ENCODE measurements around the gene NEO1. TPM values are rescaled to one million over a fixed set of nuclear protein-coding genes. Genes with fewer than 3 reads are reported as not detected.
A peak's percentile ranks its signal among the peaks of the same experiment; 100 is the strongest.

The NEO1 gene
- total RNA-seq, 4 donors from 2014 or later = 60.2 to 127 (median 115) TPM

- TF ChIP-seq POLR2A (IDR thresholded peaks at IDR 0.05) (no peak), CTCF (IDR thresholded peaks at IDR 0.05) (no peak)
- Histone ChIP-seq H3K27ac (no peak overlapping the region), H3K4me3 (no peak overlapping the region)
Observed at GRCh38 chr15:73231661-73232419, 179.6 kb downstream of the NEO1 start.

GRCh38 chr15:73232776-73233175 lies 180.5 kb downstream of the NEO1 start:
- no peak overlapping the region for H3K4me3 ChIP-seq
- no peaks in the 10 kb centered on the region for H3K4me1 ChIP-seq
- no peak overlapping the region for H3K27ac ChIP-seq
- H3K9me3 ChIP-seq = no peaks in the 10 kb centered on the region
- peaks cover 0 to 16% (median 0%) of the 10 kb centered on the region in 3 donors for H3K36me3 ChIP-seq
- TF ChIP-seq CTCF (IDR thresholded peaks at IDR 0.05) = no peak
- TF ChIP-seq POLR2A (IDR thresholded peaks at IDR 0.05) = no peak
- no peak for DNase-seq
- no peaks in the 10 kb centered on the region for H3K27me3 ChIP-seq

More at GRCh38 chr15:73231661-73232419, 179.6 kb downstream of the NEO1 start:
- no peaks in the 10 kb centered on the region for H3K9me3 ChIP-seq
- DNase-seq = no peak
- H3K36me3 ChIP-seq = peaks cover 0 to 14% (median 0%) of the 10 kb centered on the region in 3 donors
- H3K27me3 ChIP-seq = no peaks in the 10 kb centered on the region
- peaks cover 0 to 6% (median 0%) of the 10 kb centered on the region in 4 donors for H3K4me1 ChIP-seq

GRCh38 chr15:73233623-73234022 lies 181.4 kb downstream of the NEO1 start:
- no peaks in the 10 kb centered on the region for H3K27me3 ChIP-seq
- no peak overlapping the region for H3K27ac ChIP-seq
- no peaks in the 10 kb centered on the region for H3K4me1 ChIP-seq
- DNase-seq = no peak
- no peak overlapping the region for H3K4me3 ChIP-seq
- H3K9me3 ChIP-seq = no peaks in the 10 kb centered on the region
- H3K36me3 ChIP-seq = peaks cover 0 to 16% (median 0%) of the 10 kb centered on the region in 3 donors
- TF ChIP-seq CTCF (IDR thresholded peaks at IDR 0.05) (no peak), POLR2A (IDR thresholded peaks at IDR 0.05) (no peak)

GRCh38 chr15:73237910-73238309 lies 185.6 kb downstream of the NEO1 start:
- Histone ChIP-seq H3K27me3 (no peaks in the 10 kb centered on the region), H3K4me1 (no peaks in the 10 kb centered on the region)

GRCh38 chr15:73239564-73240215 lies 187.4 kb downstream of the NEO1 start:
- TF ChIP-seq CTCF (IDR thresholded peaks at IDR 0.05) = peak in 1 of 6 experiments; percentile 20
- TF ChIP-seq POLR2A (IDR thresholded peaks at IDR 0.05) = no peak
- Histone ChIP-seq H3K27me3 (no peaks in the 10 kb centered on the region), H3K4me3 (no peak overlapping the region), H3K9me3 (no peaks in the 10 kb centered on the region), H3K36me3 (peaks cover 0 to 16% (median 0%) of the 10 kb centered on the region in 3 donors), H3K27ac (no peak overlapping the region), H3K4me1 (no peaks in the 10 kb centered on the region)
- DNase-seq = no peak

More at GRCh38 chr15:73237910-73238309, 185.6 kb downstream of the NEO1 start:
- peaks cover 0 to 16% (median 0%) of the 10 kb centered on the region in 3 donors for H3K36me3 ChIP-seq
- DNase-seq = no peak
- no peak overlapping the region for H3K4me3 ChIP-seq
- H3K9me3 ChIP-seq = no peaks in the 10 kb centered on the region
- H3K27ac ChIP-seq = no peak overlapping the region
- TF ChIP-seq POLR2A (IDR thresholded peaks at IDR 0.05) (no peak), CTCF (IDR thresholded peaks at IDR 0.05) (no peak)
